Tibial nerve (tissue), 4 donors: Measurements from ENCODE around the gene BTBD7. TPM values are rescaled to one million over a fixed set of nuclear protein-coding genes. Genes with fewer than 3 reads are reported as not detected.

Experiments used
- DNase-seq, 2 donors: peaks; one replicate each; pipeline ENCODE4 v3.0.0-alpha.2; 2019; ENCODE audit warnings: low spot score in 2 of 2
- H3K27ac ChIP-seq, 4 donors: fragments of 200-600 bp; sonication (generic) in 3 of 4; one replicate each; pipeline ENCODE4 v1.5.1; 2017 to 2019; ENCODE audit warnings: mild to moderate bottlenecking in 1 of 4
- H3K27me3 ChIP-seq, 2 donors: fragments of 200-600 bp; sonication (generic) in 1 of 2; one replicate each; pipeline versions ENCODE4 v1.5.1 to v1.6.0; 2017 to 2019
- H3K36me3 ChIP-seq, 3 donors: fragments of 200-600 bp; sonication (generic); one replicate each; pipeline ENCODE4 v1.5.1; 2018 to 2019
- H3K4me1 ChIP-seq, 4 donors: fragments of 200-600 bp; sonication (generic) in 3 of 4; one replicate each; pipeline ENCODE4 v1.5.1; 2017 to 2019
- H3K4me3 ChIP-seq, 4 donors: fragments of 200-600 bp; sonication (generic) in 3 of 4; one replicate each; pipeline ENCODE4 v1.5.1; 2017 to 2019; ENCODE audit warnings: mild to moderate bottlenecking in 1 of 4, moderate library complexity in 1 of 4
- H3K9me3 ChIP-seq, 4 donors: fragments of 200-600 bp; sonication (generic) in 3 of 4; one replicate each; pipeline ENCODE4 v1.5.1; 2017 to 2019
- CTCF ChIP-seq, 5 experiments: fragments of 200-600 bp in 3 of 5; fragments of 450-650 bp in 2 of 5; sonication (generic) in 3 of 5; IDR thresholded peaks; one replicate each; pipeline ENCODE4 v1.5.1; 2016 to 2019; ENCODE audit warnings: antibody characterized with exemption in 5 of 5, mild to moderate bottlenecking in 3 of 5, moderate library complexity in 2 of 5
- EP300 ChIP-seq, 2 donors: sonication (generic); formaldehyde crosslinking; IDR thresholded peaks; one replicate each; pipeline ENCODE4 v1.6.1; 2017; ENCODE audit warnings: antibody characterized with exemption in 2 of 2, mild to moderate bottlenecking in 1 of 2
- POLR2A ChIP-seq, 2 donors: fragments of 450-650 bp; IDR thresholded peaks; one replicate each; pipeline ENCODE4 v1.6.1; 2017; ENCODE audit warnings: antibody characterized with exemption in 2 of 2, mild to moderate bottlenecking in 2 of 2, moderate library complexity in 2 of 2
- WGBS, 2 donors: methylation state at CpG; one replicate each; pipeline ENCODE4 v1.1.5; 2018; 5-methylcytosine and 5-hydroxymethylcytosine counted together
- total RNA-seq, 4 donors: library from RNA; depleted of rRNA; stranded (reverse); fragments of >200 nt; gene quantifications; one replicate each; pipeline ENCODE4 v1.1.0, GENCODE V29; 2016

Gene BTBD7
- total RNA-seq, 4 donors from 2014 or later = 20.1 to 27.8 (median 23.2) TPM

DNA sequence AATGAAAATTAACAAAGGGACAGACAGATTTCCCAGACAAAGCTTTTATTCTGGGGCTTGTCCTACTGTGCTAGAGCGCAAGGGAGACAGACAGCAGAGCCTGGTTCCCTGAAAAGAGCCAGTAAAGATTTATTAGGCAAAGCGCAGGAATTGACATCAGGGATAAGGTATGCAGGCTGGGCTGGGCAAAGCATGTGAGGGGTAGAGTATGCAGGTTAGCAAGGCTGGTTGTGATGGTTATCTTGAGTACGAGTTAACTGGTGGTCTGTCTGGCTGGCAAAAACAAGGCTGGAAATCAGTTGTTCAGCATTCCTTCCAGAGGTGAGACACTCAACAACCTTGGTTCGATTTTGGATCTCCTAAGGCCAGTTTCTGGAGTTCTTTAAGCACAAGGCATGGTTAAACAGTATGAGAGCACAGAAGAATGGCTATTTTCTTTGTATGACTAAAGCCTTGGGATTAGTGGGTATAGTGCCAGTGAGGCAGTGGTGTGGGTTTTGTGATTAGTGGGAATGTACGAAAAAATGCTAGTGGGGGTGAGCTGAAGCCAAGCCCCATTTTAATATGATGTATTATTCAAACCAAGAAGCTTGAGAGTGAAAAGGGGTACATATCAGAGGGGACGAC is 30.9 kb downstream of the BTBD7 start:
- Histone ChIP-seq H3K4me3 (no peak overlapping the region), H3K36me3 (no peaks in the 10 kb centered on the region), H3K4me1 (peaks cover 0 to 48% (median 3%) of the 10 kb centered on the region in 4 donors), H3K9me3 (no peaks in the 10 kb centered on the region), H3K27ac (no peak overlapping the region), H3K27me3 (no peaks in the 10 kb centered on the region)
- TF ChIP-seq EP300 (IDR thresholded peaks at IDR 0.05) (no peak), CTCF (IDR thresholded peaks at IDR 0.05) (no peak), POLR2A (IDR thresholded peaks at IDR 0.05) (no peak)
- DNase-seq = no peak
- 79 to 80% methylated on average over 6 of the region's 6 CpGs for WGBS, 2 donors

- WGBS, 2 donors = 64 to 65% methylated on average over 6 of the region's 6 CpGs
- no peaks in the 10 kb centered on the region for H3K27me3 ChIP-seq
- TF ChIP-seq CTCF (IDR thresholded peaks at IDR 0.05) (no peak), POLR2A (IDR thresholded peaks at IDR 0.05) (no peak), EP300 (IDR thresholded peaks at IDR 0.05) (no peak)
Observed at GRCh38 chr14:93299866-93300265, 33.0 kb downstream of the BTBD7 start.

GRCh38 chr14:93299416-93299815 is 33.4 kb downstream of the BTBD7 start:
- no peak for DNase-seq
- WGBS, 2 donors = 80 to 83% methylated on average over 3 of the region's 3 CpGs
- Histone ChIP-seq H3K4me3 (no peak overlapping the region), H3K9me3 (no peaks in the 10 kb centered on the region), H3K4me1 (peaks cover 0 to 25% (median 3%) of the 10 kb centered on the region in 4 donors), H3K27ac (no peak overlapping the region), H3K27me3 (no peaks in the 10 kb centered on the region), H3K36me3 (peaks cover 0 to 9% (median 0%) of the 10 kb centered on the region in 3 donors)
- no peak for TF ChIP-seq CTCF (IDR thresholded peaks at IDR 0.05)
- TF ChIP-seq EP300 (IDR thresholded peaks at IDR 0.05) = no peak
- no peak for TF ChIP-seq POLR2A (IDR thresholded peaks at IDR 0.05)

More at GRCh38 chr14:93299866-93300265, 33.0 kb downstream of the BTBD7 start:
- no peak overlapping the region for H3K4me3 ChIP-seq
- DNase-seq = no peak
- H3K4me1 ChIP-seq = peaks cover 0 to 30% (median 3%) of the 10 kb centered on the region in 4 donors
- H3K36me3 ChIP-seq = peaks cover 0 to 4% (median 0%) of the 10 kb centered on the region in 3 donors
- H3K27ac ChIP-seq = no peak overlapping the region
- H3K9me3 ChIP-seq = no peaks in the 10 kb centered on the region

DNA sequence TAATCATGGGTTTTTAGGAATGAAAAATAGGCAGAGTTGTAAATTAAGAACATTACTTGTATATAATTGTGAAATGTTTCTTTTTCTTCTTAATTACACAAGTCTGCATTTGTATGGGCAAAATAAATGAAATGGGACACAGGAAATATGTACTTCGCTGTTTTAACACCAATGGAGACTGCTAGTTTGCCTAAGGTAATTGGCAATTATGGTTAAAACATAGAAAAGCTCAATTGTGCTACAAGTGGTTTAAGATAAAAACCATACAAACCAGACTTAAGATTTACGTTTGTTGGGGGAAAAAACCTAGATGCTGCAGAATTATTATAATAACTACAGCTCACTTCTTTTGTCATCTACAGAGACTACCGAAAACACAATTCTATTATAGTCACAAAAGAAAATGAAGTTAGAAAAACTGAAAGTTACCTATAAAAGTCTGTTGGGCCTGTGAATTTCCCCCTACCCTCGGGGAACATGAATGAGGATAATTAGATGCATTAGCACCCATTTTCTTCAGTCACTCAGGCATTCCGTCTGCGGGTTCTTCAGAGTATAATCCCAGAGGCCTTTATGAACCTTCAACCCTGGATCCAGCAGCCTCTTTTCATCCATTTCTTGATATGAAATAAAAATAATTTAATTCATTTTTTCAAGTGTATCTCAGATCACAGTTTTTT is 37.2 kb downstream of the BTBD7 start:
- peaks cover 0 to 13% (median 0%) of the 10 kb centered on the region in 3 donors for H3K36me3 ChIP-seq
- peaks cover 0 to 12% (median 0%) of the 10 kb centered on the region in 4 donors for H3K4me1 ChIP-seq
- H3K27ac ChIP-seq = no peak overlapping the region
- H3K27me3 ChIP-seq = no peaks in the 10 kb centered on the region
- DNase-seq = no peak
- no peak overlapping the region for H3K4me3 ChIP-seq
- 68 to 73% methylated on average over 6 of the region's 6 CpGs for WGBS, 2 donors
- H3K9me3 ChIP-seq = no peaks in the 10 kb centered on the region
- no peak for TF ChIP-seq POLR2A (IDR thresholded peaks at IDR 0.05)
- no peak for TF ChIP-seq EP300 (IDR thresholded peaks at IDR 0.05)
- no peak for TF ChIP-seq CTCF (IDR thresholded peaks at IDR 0.05)

- DNase-seq = no peak
- H3K36me3 ChIP-seq = peaks cover 0 to 11% (median 0%) of the 10 kb centered on the region in 3 donors
- H3K27ac ChIP-seq = no peak overlapping the region
- WGBS, 2 donors = 86 to 87% methylated on average over 4 of the region's 4 CpGs
- H3K4me1 ChIP-seq = peaks cover 0 to 13% (median 0%) of the 10 kb centered on the region in 4 donors
- no peak overlapping the region for H3K4me3 ChIP-seq
- H3K9me3 ChIP-seq = no peaks in the 10 kb centered on the region
- H3K27me3 ChIP-seq = no peaks in the 10 kb centered on the region
- no peak for TF ChIP-seq EP300 (IDR thresholded peaks at IDR 0.05)
- no peak for TF ChIP-seq POLR2A (IDR thresholded peaks at IDR 0.05)
- no peak for TF ChIP-seq CTCF (IDR thresholded peaks at IDR 0.05)
Observed at GRCh38 chr14:93286212-93286890, 46.5 kb downstream of the BTBD7 start.
